ENCODE data around the gene AGBL1.

DNA sequence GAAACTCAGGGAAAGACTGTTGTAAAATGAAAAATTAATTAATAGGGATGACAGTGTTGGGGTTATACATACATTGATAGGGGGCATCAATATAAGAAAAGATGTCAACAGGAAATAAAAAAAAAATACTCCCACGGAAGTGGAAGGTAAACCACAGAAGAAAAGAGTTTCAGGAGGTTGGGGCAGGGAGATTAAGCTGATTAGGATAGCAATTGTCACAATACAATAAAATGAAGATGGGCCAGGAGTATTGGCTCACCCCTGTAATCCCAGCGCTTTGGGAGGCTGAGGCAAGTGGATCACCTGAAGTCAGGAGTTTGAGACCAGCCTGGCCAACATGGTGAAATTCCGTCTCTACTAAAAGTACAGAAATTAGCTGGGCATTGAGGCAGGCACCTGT is 536.1 kb downstream of the AGBL1 start:
- TF ChIP-seq, protein P1, sequence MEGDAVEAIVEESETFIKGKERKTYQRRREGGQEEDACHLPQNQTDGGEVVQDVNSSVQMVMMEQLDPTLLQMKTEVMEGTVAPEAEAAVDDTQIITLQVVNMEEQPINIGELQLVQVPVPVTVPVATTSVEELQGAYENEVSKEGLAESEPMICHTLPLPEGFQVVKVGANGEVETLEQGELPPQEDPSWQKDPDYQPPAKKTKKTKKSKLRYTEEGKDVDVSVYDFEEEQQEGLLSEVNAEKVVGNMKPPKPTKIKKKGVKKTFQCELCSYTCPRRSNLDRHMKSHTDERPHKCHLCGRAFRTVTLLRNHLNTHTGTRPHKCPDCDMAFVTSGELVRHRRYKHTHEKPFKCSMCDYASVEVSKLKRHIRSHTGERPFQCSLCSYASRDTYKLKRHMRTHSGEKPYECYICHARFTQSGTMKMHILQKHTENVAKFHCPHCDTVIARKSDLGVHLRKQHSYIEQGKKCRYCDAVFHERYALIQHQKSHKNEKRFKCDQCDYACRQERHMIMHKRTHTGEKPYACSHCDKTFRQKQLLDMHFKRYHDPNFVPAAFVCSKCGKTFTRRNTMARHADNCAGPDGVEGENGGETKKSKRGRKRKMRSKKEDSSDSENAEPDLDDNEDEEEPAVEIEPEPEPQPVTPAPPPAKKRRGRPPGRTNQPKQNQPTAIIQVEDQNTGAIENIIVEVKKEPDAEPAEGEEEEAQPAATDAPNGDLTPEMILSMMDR (IDR thresholded peaks at IDR 0.05): no peak
- TF ChIP-seq POLR2A (IDR thresholded peaks at IDR 0.05): no peak

Measured in right lobe of liver (tissue), 4 donors.